Superior temporal gyrus (tissue), 1 donor: ENCODE results near the gene IL24.
A peak's percentile ranks its signal among the peaks of the same experiment; 100 is the strongest.
"Not testable (repeated sequence)": the region's sequence is repeated elsewhere in the genome, so short reads cannot be mapped to it uniquely, and the experiment has no call there.

Source experiments
- DNase-seq: peaks from one replicate; pipeline ENCODE4 v3.0.0-alpha.2; 2016; ENCODE audit errors: extremely low spot score

Gene IL24

DNA sequence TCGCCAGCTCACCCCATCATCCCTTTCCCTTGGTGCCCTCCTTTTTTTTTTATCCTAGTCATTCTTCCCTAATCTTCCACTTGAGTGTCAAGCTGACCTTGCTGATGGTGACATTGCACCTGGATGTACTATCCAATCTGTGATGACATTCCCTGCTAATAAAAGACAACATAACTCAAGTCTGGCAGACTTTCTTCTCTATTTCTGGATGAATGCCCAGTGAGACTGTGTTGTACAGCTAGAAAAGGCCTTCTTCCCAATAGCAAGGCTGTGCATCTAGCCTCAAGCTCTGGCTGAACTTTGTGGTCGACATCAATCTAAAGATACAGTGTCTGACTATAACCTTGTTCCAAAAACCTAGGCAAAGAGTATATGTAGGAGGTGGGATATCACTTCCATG, 6.4 kb downstream of the IL24 start:
- DNase-seq: no peak

DNA sequence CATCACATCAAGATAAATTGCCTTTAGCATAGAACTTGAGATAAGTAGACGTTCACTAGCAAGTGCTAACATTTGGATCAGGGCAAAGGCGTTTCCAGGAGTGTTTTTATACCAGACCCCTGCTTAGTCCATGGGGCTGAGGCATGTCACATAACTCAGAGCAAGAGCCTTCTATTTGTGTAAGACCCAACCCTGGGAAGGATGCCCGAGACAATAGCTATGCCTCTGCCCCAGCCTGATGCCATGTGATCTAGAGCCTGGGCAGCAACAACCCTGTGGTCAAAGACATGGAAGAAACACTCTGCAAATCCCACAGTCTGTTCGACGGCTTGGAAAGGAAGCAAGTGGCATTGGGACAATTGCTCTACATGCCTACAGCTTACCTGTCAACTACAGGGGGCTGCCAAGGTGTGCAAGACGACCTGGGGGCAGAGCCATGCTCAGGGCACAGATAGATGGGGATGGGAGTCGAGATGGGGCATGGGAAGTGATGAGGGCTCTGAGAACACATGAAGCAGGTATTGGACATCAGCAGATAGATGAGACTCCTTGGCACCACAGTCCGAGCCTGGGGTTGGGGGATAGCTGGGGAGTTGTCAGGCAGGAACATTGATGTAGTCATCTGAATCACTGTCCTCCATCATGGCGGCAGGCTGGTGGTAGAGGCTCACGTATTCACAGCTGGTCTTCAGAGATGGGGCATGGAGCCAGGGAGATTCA, 7.3 kb downstream of the IL24 start:
- DNase-seq: no peak

GRCh38 chr1:206905295-206906164, 8.3 kb downstream of the IL24 start:
- DNase-seq: no peak

DNA sequence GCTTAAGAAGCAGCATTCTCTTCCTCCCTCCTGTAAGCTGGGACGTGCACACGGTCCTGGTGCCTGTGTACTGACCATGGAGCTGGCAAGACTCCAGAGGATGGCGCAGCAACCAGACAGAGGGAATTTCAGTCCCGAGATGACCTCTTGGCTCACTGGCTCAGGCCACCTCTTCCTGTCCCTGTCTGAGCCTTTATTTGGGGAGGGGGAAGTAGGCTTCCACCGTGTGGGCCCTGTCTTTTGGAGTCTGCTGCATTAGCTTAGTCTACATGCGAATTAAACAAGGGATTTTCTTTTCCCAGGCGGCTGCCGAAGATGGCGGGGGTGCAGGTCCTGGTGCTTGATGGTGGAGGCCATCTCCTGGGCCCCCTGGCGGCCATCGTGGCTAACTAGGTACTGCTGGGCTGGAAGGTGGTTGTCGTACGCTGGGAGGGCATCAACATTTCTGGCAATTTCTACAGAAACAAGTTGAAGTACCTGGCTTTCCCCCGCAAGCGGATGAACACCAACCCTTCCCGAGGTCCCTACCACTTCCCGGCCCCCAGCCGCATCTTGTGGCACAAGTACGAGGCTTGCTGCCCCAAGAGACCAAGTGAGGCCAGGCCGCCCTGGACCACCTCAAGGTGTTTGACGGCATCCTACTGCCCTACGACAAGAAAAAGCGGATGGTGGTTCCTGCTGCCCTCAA, 10.2 kb downstream of the IL24 start:
- no peak for DNase-seq

GRCh38 chr1:206908038-206908437, 10.8 kb downstream of the IL24 start:
- no peak for DNase-seq

DNA sequence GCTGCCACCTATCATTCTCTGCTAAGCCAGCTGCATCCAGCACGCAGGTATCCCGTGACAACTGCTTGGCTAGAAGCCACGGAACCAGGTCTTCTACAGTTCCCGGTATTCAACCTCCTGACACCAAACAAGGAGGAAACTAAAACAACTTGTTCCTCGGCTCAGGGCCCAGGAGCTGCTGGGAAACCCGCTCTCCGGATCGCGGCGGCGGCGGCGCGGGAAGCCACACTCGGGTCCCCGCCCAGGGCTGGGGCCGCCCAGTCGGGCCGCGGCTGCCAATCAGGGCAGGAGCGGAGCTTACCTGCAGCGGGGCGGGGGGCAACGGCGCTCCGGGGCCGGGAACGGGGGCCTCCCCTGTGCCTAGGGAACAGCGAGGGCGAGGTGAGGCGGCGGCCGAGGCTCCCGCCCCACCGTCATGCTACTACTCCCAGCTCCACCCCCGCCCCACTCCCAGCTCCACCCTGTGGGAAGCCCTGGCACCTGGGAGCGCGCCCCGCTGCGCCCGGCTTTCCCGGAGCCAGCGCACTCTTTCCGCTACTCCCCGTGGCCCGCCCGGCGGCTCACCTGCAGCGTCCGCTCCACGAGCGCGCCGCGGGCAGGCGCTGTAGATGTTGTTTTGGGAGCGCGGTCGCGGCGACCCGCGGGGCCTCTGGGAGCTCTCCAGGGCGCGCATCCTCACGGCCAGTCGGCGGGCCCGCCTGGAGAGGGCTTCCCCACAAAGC, 12.1 kb downstream of the IL24 start:
- no peak for DNase-seq

GRCh38 chr1:206909883-206910318, 12.7 kb downstream of the IL24 start:
- no peak for DNase-seq

DNA sequence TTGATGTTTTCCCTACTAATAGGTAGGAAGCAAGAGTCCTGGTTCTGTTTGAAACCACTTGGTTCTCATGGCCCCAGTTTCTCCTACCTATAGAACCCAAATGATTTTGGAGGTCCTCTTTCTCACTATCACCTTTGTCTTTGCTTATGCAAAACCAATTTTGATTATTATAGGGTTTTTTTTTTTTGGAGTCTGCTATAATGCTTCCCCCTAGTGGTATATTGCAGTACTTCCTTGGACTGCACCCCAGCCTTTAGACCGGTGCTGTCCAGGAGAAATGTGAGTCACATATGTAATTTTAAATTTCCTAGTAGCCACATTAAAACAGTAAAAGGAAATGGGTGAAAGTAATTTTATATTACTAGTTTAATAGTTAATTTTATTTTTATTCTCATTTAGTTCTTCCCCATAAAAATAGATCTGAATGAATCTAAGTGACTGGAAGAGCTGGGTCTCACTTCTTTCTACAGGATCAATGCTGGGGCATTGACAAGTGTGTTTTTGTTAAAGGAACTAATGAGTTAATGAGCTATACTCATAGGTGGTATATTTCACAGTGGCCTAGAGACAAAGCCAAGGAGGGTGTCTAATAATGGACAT, 13.9 kb downstream of the IL24 start:
- DNase-seq: peak; percentile 77

DNA sequence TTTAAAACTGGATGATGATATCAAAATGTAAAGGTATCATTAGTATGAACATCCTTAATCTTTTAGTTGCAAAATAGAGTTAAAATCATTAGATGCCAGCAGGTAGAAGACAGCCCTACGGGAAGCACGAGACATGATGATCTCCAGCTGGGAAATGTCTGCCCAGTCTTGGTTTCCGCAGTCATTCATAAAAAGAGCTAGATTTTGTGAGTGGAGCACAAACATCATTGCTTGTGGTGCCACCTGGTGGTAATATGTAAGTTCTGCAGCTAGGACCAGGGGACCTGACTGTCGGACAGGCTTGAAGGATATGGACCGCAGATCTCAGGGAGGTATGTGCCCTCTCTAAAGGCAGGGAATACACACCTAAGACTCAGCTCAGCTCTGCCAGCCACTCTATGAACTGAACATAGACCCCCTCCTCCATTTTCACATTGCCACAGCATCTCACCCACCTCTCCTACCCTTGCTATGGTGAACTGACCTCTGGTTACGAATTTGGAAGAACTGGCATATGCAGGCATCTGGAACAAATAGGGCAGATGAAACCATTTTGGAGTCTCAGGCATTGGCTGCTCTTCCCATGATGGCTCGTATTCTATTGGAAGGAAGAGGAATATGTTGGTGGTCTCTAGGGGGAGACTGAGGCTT, 15.3 kb downstream of the IL24 start:
- peak; percentile 95 for DNase-seq

DNA sequence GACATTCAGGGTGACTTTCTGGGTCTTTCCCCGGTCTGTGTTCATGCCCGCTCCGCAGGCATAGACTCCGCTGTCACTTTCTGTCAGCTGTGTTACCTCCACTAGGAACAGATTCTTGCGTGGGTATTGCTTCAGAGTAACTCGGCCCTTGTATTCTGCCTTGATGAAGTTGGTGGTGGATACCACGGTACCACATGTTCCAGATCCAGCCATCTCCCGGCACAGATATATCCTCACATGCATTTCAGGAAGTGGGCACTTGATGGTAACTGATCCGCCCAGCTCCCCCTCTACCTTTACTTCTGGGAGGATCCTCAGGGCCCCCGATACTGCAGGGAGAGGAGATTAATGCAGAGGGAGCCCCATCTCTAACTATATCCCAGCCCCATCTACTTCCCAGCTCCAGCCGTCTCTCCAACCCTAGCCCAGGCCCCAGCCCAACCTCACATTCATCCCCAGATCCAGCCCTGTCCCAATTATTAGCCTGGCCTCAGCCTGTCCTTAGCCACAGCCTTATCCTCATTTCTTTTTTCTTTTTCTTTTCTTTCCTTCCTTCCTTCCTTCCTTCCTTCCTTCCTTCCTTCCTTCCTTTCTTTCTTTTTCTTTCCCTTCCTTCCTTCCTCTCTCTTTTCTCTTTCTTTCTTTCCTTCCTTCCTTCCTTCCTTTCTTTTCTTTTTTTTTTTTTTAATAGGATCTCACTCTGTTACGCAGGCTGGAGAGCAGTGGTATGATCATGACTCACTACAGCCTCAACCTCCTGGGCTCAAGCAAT, 16.7 kb downstream of the IL24 start:
- no peak for DNase-seq

DNA sequence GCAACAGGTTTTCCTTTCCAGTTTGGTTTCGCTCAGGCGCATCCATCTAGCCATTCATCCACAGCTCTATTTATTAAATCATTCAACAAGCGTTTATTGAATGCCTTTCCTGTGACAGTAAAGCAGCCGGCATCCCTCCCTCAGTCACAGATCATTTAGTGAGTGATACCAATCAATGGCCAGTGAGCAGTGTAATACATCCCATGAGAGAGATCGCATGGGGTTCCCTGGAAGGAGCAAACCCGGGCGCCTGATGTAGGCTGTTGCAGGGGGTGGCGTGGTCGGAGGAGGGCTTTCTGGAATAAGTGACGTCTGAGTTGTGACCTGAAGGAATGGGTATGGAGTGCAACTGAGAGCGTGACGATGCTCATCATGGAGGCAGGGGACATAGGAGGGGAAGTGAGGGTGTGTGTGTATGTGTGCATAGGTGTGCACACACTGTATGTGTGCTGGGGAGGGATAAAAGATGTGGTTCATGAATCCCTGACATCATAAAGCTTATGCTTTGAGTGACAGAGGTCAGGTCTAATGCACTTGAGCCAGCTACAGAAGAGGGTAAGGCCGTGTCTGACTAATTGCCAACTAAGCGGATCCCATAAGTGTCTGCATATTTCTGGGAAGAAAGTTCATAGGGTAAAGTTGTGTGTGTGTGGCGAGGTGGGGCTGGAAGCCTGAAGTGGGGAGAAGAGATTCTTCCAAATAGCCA, 17.9 kb downstream of the IL24 start:
- no peak for DNase-seq

DNA sequence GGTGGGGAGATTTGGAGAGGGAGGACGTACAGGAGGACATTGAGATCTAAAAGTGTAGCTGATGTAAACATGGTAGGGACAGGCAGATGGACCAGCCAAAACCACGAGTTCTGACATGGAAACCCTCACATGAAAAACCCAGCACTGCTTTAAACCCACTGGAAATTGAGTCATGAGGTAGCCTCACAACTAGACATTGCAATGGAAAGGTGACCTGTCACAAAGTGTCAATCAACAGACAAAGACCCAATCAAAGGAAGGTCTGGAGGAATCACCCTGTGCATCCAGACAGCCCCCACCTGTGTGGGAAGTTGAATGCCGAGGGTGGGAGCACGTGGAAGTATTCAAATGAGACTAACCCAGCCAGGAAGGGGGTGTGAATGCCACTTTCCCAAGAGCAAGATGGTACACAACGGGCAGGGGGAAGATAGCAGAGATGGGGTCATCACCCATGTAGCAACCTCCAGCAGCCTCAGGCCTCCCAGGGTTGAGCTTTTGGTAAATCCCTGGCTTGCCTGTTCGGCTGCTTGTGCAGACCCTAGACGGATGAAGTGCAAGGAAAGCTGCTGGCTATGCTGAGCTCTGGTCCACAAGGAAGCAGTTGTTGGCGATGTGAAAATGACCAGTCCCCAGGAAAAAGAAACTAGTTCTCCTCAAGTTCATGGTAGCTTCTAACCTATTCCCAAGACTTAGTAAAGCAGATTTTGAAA, 18.9 kb downstream of the IL24 start:
- no peak for DNase-seq

- DNase-seq: no peak
Measured at GRCh38 chr1:206918076-206918475, 20.8 kb downstream of the IL24 start.

- DNase-seq: peak; percentile 33
Measured at GRCh38 chr1:206921772-206922265, 24.6 kb downstream of the IL24 start, which contains the start of gene FCMR. Gene FCMR, minus strand, starts transcription at chr1:206921941. Its CDS starts 87 bp downstream, at chr1:206921854.

- no peak for DNase-seq
Measured at GRCh38 chr1:206922524-206922923, 25.3 kb downstream of the IL24 start.

GRCh38 chr1:206923009-206923960, 26.0 kb downstream of the IL24 start:
- no peak for DNase-seq

DNA sequence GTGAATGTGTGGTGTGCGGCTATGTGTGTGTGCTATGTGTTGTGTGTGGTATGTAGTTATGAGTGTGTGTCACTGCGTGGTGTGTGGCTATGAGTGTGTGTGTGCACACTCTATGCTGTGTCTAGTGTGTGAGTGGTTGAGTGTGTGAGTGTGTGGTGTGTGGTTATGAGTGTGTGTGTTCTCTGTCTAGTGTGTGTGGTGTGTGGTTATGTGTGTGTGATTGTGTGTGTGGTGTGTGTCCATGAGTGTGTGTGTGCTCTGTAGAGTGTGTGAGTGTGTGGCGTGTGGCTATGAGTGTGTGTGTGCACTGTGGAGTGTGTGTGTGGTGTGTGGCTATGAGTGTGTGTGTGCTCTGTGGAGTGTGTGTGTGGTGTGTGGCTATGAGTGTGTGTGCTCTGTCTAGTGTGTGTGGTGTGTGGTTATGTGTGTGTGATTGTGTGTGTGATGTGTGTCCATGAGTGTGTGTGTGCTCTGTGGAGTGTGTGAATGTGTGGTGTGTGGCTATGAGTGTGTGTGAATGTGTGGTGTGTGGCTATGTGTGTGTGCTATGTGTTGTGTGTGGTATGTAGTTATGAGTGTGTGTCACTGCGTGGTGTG, 26.8 kb downstream of the IL24 start:
- DNase-seq: not testable (repeated sequence)
